ENCODE data around the gene TCF4.
"Not testable (repeated sequence)": the region's sequence is repeated elsewhere in the genome, so short reads cannot be mapped to it uniquely, and the experiment has no call there.

- TF ChIP-seq CTCF (IDR thresholded peaks at IDR 0.05; ENCODE audit: extremely low read depth in 1 of 2, insufficient read depth in 1 of 2, low read depth in 1 of 2, low read length in 2 of 2); MAX (IDR thresholded peaks at IDR 0.05; ENCODE audit: insufficient read depth, insufficient read length); POLR2AphosphoS5 (IDR thresholded peaks at IDR 0.05; ENCODE audit: insufficient read depth, low read depth, low read length); JUN (IDR thresholded peaks at IDR 0.05; ENCODE audit: borderline replicate concordance, insufficient read depth, insufficient read length, low read depth); EZH2 (IDR thresholded peaks at IDR 0.05; ENCODE audit: borderline replicate concordance, low read depth, low read length, severe bottlenecking); POLR2A (IDR thresholded peaks at IDR 0.05; ENCODE audit: low read depth, low read length); FOS (IDR thresholded peaks at IDR 0.05; ENCODE audit: borderline replicate concordance, insufficient read depth, low read length): not testable (repeated sequence)
Measured at GRCh38 chr18:55469134-55469533, 118.9 kb downstream of the TCF4 start.
